ENCODE results near the gene FOXO6.

FOXO6 gene

DNA sequence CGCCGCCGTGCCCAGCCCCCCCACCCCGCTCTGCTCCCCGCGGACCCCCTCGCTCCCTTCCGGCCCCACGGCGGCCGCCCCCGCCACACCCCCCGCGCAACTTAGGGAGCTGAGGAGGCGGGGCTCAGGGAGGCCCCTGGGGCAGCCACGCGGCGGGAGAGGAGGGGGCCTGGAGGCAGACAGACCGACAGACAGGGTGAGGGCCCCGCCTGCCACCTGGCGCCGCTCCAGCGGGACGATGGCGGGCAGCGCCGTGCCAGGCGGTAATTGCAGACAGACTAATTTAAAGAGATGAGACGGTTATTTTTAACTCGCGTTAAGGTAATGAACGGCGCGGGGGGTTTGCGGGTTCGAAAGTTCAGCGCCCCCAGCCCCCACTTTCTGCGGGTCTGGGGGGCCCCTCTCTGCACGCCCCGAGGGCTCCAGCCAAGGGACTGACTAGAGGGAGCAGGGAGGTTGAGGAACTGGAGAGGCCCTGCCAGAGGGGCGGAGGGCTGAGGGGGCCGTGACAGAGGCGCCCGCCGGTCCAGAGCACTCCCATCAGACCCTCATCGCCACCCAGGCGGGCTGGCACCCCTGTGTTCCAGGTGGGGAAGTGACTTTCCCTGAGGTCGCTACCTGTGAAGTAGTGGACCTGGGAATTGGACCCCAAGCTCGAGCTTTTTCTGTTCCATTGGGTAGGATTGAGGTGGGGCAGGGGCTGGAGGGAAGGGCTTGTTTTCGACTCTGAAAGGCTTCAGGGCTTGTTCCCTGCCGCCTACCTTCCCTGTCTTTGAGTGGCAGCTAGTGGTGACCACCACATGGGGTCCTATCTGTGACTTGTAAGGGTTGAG, 5.4 kb downstream of the FOXO6 start:
- DNase-seq (ENCODE audit: low read depth), result peak; percentile 38

DNA sequence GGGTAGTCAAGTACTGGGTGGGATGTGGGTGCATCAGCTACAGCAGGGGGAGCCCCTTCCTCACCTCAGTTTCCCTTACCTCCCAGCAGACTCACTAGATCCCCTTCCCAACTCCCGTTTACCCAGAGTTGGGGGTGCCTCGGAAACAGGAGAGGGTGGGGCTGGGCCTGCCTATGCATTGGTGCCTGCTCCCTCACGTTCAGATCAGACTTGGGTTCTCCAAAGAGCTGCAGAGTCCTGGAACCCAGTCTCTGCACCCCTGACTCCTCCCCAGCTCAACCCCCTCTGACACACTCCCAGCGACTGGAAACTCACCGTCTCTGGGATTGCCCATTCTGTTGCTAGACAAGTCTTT, 6.0 kb downstream of the FOXO6 start:
- no peak for DNase-seq (ENCODE audit: low read depth)

DNA sequence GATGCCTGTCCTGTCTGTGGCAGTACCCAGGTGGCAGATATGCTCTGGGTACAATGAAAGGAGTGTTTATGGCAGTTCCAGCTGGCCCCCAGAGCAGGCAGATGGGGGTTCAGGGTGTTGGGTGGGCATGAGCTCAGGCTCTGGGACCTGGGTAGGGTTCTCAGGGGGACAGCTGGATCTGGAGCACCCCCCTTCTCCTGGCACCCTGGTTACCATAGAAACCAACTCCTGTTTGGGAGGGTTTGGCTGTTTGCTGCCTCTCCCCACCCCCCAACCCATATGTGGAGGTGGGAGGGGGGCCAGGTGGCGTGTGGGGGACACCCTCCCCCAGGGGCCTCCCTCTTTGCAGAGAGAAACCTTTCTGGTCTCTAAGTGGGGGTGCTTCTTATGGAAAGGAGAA, 7.1 kb downstream of the FOXO6 start:
- no peak for DNase-seq (ENCODE audit: low read depth)

DNA sequence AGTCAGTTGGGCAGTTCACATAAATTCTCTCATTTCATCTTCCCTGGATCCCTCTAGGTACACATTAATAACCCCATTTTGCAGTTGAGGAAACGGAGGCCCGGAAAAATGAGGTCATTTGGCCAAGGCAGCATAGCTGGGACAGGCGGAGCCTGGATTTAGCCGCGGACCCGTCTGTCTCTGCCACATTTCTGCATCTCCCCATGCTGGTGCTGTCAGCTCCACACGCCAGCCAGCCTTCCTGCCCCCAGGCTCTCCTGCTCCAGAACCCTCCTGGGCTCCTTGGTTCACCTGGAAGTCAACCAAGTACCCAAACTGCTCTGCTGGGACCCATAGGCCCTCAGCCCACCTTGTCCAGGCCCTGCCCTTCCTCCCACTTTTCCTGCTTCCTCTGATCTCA, 7.6 kb downstream of the FOXO6 start:
- DNase-seq (ENCODE audit: low read depth), result no peak

DNA sequence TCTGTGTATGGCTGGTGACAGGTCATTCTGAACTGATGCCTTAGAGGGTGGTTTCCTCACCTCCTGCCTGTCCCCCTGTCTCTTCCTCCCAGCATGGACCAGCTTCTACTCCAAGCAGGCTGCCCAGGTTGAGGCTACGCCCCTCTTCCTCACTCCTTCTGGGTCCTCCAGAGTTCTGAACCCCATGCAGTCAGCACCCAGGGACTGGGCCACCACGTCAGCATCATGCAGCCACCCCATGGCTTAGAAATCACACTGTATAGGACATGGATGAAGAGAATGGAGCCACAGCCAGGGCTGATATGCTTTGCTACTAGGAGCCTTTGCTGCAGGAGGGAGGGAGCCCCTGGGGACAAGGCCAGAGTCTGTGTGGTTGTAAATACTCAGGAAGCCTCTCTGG, 8.3 kb downstream of the FOXO6 start:
- DNase-seq (ENCODE audit: low read depth), result no peak

DNA sequence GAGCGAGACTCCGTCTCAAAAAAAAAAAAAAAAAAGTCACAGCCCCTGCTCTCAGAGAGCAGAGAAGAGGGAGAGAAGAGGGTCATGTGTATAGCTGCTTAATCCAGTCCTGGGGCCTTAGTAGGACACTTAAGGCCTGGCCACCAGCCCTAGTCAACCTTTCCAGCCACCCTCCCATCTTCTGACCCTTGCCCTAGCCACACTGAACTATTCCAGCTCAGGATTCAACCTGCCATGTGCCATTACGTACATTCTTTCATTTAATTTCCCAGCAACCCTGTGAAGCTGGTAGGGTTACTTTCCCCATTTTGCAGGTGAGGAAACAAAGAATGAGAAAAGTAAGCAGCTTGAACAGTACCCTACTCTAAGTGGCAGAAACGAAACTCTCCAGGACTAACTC, 9.0 kb downstream of the FOXO6 start:
- DNase-seq (ENCODE audit: low read depth), result no peak

DNA sequence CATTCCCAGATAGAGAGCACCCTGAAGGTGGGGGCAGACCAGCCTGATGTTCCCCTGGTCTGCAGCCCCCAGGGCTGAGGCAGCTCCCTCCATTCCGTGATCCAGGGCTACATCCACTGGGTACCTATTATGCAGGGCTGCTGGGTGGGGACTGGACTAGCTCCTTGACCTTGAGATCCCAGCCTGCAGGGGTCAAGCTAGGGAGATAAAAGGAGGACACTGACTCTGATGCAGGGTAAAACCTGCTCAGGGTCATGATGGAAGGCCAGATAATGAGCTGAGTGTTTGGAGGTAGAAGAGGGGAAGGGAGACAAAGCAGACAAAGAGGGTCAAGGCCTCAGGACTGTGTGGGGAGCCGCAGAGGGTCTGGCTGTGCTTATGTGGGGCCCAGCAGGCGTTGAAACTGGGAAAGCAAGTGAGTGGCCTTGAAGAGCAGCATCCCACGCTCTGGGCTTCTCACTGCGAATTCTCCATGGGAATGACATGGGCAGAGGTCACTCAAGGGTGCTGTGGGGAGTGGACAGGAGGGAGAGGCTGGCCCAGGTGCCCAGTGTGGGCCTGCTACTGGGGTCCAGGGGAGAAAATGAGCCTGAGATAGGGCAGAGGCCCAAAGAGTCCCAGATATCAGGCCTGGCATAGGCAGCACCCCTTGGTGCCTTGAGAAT, 9.7 kb downstream of the FOXO6 start:
- no peak for DNase-seq (ENCODE audit: low read depth)

DNA sequence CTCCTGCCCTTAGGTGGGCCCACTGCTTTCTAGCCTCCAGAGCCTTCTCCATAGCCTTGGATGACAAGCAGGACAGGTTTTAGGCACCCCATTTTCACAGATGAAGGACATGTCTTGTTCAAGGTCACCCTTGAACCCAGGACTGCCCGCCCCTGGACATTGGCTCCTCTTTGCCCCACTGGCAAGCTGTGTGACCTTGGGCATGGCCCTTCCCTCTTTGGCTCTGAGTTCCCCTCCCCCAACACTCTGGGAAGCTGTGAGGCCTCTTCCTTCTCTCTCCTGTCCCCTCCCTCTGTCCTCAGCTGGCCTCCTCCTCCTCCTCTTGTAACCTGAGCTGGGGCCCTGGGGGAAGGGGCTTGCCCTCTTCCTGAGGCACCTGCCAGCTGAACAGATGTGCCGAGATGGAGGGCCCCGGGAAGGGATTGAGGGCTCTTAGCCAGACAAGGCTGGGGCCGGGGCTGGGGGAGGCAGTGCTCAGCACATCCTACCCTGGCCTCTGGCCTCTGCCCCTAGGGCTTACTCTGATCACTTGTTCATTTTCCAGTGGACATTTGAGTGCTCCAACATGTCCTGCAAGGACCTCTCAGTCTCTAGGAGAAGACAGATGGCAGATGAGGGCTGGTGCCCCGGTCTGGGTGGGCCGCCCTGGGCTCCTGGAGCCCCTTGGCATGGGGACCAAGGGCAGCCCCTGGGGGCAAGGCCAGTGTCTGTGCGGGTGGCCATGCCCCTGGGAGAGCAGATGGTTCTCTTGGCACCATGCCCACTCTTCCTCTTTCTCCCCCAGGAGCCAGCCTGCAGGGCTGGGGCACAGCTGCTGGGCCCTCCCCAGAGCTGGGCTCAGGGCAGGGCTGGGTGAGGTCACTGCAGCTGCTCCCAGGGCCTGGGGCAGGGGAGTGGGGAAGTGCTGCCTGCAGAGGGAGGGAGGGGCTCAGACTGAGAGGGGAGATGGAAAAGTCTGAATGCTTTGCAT, 10.7 kb downstream of the FOXO6 start:
- DNase-seq (ENCODE audit: low read depth), result no peak

DNA sequence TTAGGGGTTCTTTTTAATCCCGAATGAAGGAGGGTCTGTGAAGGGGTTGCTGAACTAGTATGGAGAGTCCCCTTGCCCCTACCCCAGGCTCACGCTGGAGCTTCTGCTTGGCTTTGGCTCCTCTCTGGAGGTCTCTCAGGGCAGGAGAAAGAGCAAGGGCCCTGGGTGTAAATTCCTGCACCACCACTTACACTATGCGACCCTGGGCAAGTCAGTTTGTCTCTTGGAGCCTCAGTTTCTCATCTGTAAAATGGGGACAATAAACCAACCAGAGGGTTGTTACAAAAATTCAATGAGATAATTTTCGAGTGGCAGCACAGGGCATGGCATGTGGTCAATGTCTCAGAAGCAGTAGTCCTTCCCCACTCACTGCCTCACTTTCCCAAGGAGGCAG, 11.4 kb downstream of the FOXO6 start:
- no peak for DNase-seq (ENCODE audit: low read depth)

DNA sequence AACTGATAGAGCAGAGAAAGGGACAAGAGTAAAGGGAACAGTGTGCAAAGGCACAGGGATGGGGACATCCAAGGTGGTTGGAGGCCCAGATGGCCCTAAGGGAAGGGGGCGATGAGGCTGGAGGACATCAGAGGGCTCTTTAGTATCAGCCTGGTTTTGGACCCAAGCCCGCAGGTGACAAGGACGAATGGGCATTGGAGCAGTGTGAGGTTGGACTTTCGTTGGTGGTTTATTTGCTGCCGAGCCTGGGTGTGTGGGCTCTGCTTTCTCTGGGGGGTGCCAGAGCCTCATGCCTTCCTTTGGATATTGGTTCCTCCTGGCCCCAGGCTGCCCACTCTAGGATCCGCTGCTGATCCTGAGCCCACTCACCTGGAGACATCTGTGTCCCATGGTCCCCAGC, 12.1 kb downstream of the FOXO6 start:
- DNase-seq (ENCODE audit: low read depth), result no peak

DNA sequence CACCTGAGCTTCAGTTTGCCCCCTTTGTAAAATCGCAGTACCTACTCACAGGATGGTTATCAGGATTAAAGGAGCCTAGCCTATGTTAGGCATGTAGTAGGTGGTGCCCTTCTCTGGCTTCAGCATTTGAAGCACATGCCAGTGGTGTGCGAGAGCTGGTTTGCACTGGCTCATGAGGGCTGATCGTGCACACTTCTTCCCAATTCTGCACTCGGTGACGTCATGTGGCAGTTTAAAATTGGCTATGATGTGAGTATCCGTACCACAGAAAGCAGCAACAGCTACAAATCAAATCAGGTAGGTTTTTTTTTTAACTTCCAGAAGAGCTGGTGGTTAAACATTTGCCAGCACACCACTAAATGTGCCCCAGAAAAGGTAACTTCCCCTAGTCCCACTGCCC, 13.5 kb downstream of the FOXO6 start:
- no peak for DNase-seq (ENCODE audit: low read depth)

DNA sequence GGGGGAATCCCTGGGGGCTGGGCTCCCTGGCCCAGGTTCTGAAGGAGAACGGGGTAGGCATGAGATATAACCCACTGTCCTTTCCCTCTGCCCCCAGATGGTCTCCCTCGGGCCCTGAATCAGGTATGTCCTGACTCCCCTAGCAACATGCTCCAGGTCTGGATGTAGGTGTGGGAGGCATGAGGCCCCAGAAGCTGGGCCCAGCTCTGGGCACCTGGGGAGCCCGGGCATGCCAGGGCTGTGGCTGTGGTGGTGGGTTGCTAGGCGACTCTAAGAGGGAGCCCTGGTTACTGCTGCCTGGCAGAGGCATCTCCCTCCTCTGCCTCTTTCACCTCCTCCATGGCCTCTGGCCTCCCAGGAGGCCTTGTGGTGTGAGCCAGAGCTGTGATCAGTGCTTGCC, 16.2 kb downstream of the FOXO6 start:
- DNase-seq (ENCODE audit: low read depth), result no peak

DNA sequence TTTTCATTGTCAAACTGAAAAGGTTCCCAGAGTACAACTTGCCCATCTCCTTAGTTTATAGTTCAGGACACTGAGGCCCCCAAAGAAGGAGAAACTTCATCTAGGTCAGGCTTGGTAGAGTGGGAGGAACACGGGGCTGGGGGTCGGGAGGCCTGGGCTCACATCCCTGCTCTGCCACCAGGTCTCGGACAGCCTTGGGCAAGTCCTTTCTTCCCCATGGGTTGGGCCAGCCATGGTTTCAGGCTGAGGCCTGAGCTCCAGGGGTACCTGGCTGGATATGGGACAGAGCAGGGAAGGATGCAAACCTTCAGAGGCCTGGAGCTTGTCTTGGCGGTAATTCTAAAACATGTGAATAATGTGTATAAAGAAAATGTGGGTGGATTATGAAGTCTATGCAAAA, 17.0 kb downstream of the FOXO6 start:
- DNase-seq (ENCODE audit: low read depth), result no peak

DNA sequence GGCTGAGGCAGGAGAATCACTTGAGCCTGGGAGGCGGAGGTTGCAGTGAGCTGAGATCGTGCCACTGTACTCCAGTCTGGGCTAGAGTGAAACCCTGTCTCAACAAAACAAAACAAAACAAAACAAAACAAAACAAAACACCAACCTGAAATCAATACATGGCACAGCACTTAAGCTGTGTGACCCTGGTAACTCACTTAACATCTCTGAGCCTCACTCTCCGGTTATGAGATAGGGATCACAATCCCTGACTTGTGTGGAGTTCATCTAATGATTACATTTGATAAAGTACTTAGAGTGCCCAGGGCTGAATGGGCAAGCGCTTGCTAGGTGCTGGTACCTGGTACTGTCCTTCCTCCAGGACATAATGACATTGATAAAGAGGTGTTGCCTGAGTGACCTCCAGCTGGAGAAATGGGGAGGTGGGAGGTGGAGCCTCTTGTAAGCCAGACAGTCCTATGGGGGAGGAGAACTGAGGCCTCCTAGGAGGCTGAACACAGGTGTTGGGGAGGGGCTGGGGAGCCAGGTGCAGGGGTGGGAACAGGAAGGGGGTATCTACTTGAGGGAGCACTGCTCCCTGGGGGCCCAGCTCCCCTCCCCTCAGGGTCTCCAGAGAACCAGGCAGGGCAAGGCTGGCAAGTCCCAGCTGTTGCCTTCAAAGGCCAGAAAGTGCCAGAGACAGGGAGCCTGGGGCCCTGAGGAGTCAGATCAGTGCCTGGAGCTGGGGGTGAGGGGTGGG, 17.9 kb downstream of the FOXO6 start:
- DNase-seq (ENCODE audit: low read depth), result no peak

DNA sequence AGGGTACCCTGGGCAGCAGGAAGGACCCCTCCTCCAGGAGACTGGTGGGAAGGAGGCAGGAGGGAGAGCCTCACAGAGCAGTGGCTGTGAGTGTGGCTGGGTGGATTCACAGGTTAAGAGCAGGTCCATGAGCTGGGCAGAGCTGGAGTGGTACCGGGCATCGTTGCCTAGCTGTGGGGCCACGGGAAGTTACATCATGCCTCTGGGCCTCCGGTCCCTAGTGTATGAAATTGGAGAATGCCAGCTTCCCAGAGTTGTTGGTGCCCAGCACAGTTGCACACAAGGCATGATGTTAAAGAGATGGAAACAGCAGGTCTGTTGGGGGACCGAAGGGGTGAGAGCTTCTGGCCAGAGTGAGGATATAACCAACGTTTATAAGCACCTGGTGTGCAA, 18.5 kb downstream of the FOXO6 start:
- DNase-seq (ENCODE audit: low read depth), result no peak

DNA sequence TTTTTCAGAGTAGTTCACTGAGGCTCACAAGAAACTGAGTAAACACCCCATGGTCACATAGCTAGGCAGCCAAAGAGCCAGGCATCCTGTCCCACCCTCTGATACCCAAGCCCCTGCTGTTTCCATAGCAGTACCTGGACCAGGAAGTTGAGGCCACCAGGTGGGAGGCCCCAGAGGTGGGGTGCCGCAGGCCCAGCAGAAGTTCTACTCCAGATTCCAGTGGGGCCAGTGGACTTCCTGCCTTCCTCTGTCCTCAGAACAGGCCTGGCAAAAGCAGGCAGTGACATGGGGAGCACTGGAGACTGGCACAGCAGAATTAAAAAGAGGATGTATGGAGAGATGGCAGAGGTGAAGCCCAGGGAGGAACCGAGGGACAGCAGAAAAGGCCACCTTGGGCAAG, 19.0 kb downstream of the FOXO6 start:
- no peak for DNase-seq (ENCODE audit: low read depth)

DNA sequence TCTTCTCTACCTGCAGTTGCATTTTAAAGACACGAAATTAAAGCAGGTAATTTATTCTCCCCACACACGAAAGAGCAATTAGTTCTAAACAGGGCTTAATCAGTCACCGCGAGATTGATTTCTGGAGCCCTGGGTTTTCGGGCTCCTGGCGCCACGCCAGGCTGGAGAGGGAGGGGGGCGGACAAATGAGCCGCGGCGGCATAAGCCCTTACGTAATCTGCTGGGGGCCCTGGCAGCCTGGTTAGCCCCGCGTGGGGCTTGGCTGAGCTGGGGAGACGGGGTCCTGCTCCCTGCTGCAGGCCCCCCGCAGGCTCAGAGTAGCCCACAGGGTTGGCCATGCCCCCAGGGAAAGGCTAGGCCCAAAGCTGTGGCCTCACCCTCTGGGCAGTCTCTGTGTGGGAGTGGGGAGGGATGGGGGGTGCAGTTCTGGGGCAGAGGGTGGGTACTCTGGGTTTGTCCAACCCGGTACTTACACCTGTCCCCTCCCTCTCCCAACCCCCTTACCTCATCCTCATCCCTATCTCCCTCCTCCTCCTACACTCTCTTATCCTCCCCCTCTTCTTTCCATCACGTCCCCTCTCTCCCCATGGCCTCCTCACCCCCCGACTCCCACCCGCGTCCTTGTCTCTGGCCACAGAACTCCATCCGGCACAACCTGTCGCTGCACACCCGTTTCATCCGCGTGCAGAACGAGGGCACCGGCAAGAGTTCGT, 19.9 kb downstream of the FOXO6 start:
- no peak for DNase-seq (ENCODE audit: low read depth)

DNA sequence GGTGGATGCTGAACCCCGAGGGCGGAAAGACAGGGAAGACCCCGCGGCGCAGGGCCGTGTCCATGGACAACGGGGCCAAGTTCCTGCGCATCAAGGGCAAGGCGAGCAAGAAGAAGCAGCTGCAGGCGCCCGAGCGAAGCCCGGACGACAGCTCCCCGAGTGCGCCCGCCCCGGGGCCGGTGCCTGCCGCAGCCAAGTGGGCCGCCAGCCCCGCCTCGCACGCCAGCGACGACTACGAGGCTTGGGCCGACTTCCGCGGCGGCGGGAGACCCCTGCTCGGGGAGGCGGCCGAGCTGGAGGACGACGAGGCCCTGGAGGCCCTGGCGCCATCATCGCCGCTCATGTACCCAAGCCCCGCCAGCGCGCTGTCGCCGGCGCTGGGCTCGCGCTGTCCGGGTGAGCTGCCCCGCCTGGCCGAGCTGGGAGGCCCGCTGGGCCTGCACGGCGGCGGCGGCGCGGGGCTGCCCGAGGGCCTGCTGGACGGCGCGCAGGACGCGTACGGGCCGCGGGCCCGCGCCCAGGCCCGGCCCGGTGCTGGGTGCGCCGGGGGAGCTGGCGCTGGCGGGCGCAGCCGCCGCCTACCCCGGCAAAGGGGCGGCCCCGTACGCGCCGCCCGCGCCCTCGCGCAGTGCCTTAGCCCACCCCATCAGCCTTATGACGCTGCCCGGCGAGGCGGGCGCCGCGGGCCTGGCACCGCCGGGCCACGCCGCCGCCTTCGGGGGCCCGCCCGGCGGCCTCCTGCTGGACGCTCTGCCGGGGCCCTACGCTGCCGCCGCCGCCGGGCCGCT, 20.7 kb downstream of the FOXO6 start:
- DNase-seq (ENCODE audit: low read depth), result peak; percentile 24

DNA sequence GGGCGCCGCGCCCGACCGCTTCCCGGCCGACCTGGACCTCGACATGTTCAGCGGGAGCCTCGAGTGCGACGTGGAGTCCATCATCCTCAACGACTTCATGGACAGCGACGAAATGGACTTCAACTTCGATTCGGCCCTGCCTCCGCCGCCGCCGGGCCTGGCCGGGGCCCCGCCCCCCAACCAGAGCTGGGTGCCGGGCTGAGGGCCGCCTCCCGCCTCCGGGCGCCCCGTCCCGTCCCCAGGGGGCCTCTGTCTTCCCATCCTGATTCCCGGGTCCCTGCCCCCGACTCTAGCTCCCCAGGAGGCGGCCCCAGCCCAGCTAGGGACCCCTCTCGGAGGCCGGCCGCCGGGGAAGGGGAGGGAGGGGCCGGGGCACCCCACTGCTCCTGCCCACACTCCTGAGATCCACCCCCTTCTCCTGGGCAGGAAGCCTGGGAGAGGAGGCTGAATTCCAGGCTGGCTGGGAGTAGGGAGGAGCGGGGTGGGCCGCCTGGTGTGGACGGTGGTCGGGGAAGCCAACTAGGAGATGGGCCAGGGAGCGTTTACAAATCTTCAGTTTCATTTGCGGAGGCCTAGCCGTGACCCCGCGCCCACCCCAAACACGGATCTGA, 21.4 kb downstream of the FOXO6 start:
- DNase-seq (ENCODE audit: low read depth), result no peak

All from activated T-helper 9 cell treated with anti-CD3 and anti-CD28 coated beads, Interleukin-2, amount 50 U/mL, for 16 hours (primary cell).